Liver (tissue), 9 donors: Measurements from ENCODE around the gene CDC42BPB. TPM values are rescaled to one million over a fixed set of nuclear protein-coding genes. Genes with fewer than 3 reads are reported as not detected.

Experiments used
- DNase-seq: peaks from one replicate; pipeline ENCODE4 v3.0.0-alpha.2; 2017; ENCODE audit warnings: low spot score
- H3K27ac ChIP-seq, 2 donors: one replicate each; pipeline ENCODE4 v1.7.0; 2013; ENCODE audit warnings: inconsistent platforms in 2 of 2, low read length in 2 of 2, control low read depth in 1 of 2, low read depth in 1 of 2, mild to moderate bottlenecking in 1 of 2
- H3K27me3 ChIP-seq, 4 donors: one replicate each; pipeline versions ENCODE4 v1.6.1 to v1.7.0; 2013; ENCODE audit warnings: low read length in 3 of 4, inconsistent platforms in 1 of 4, mild to moderate bottlenecking in 1 of 4, moderate library complexity in 1 of 4; ENCODE audit not compliant: control insufficient read depth in 4 of 4, insufficient read depth in 4 of 4
- H3K36me3 ChIP-seq, 4 donors: one replicate each; pipeline versions ENCODE4 v1.6.1 to v1.7.0; 2013; ENCODE audit warnings: low read length in 3 of 4, mild to moderate bottlenecking in 3 of 4, low read depth in 1 of 4, moderate library complexity in 1 of 4; ENCODE audit not compliant: control insufficient read depth in 4 of 4, insufficient read depth in 3 of 4
- H3K4me1 ChIP-seq, 4 donors: one replicate each; pipeline versions ENCODE4 v1.6.1 to v1.7.0; 2013; ENCODE audit warnings: low read length in 3 of 4, mild to moderate bottlenecking in 3 of 4, moderate library complexity in 1 of 4; ENCODE audit not compliant: control insufficient read depth in 4 of 4, insufficient read depth in 4 of 4
- H3K4me3 ChIP-seq, 3 donors: one replicate each; pipeline versions ENCODE4 v1.6.1 to v1.7.0; 2013; ENCODE audit warnings: low read length in 3 of 3, control low read depth in 1 of 3, low read depth in 1 of 3, mild to moderate bottlenecking in 1 of 3
- H3K9ac ChIP-seq, 2 donors: one replicate each; pipeline ENCODE4 v1.7.0; 2013; ENCODE audit warnings: low read length in 2 of 2, mild to moderate bottlenecking in 2 of 2, moderate library complexity in 2 of 2, control low read depth in 1 of 2, low read depth in 1 of 2
- H3K9me3 ChIP-seq, 4 donors: one replicate each; pipeline versions ENCODE4 v1.6.1 to v1.7.0; 2013; ENCODE audit warnings: low read length in 3 of 4; ENCODE audit not compliant: control insufficient read depth in 4 of 4
- ATF3 ChIP-seq: IDR thresholded peaks from 2 replicates; pipeline ENCODE4 v1.6.1; 2016; ENCODE audit warnings: antibody characterized with exemption
- CTCF ChIP-seq: fragments of 150-350 bp; IDR thresholded peaks from 2 replicates; pipeline ENCODE4 v1.5.1; 2017; ENCODE audit warnings: improper control_type of control experiment, low read depth, low read length; ENCODE audit not compliant: missing input control
- JUND ChIP-seq, 2 donors: IDR thresholded peaks; 2 replicates each; pipeline ENCODE4 v1.6.1; 2016; ENCODE audit warnings: antibody characterized with exemption in 2 of 2
- NR2F2 ChIP-seq: IDR thresholded peaks from 2 replicates; pipeline ENCODE4 v1.6.1; 2016; ENCODE audit warnings: antibody characterized with exemption
- RAD21 ChIP-seq, 2 donors: IDR thresholded peaks; 2 replicates each; pipeline ENCODE4 v1.6.1; 2016; ENCODE audit warnings: antibody characterized with exemption in 2 of 2, mild to moderate bottlenecking in 2 of 2
- REST ChIP-seq: IDR thresholded peaks from 2 replicates; pipeline ENCODE4 v1.6.1; 2016; ENCODE audit warnings: antibody characterized with exemption, mild to moderate bottlenecking
- RXRA ChIP-seq, 2 donors: IDR thresholded peaks; 2 replicates each; pipeline ENCODE4 v1.6.1; 2017 to 2018; ENCODE audit warnings: antibody characterized with exemption in 2 of 2, mild to moderate bottlenecking in 1 of 2
- ZBTB33 ChIP-seq: IDR thresholded peaks from 2 replicates; pipeline ENCODE4 v1.6.1; 2016; ENCODE audit warnings: antibody characterized with exemption
- WGBS: extraction: QIAGEN DNeasy Blood & Tissue Kit; methylation state at CpG from one replicate; pipeline ENCODE4 v1.1.7; 2013; 5-methylcytosine and 5-hydroxymethylcytosine counted together
- polyA plus RNA-seq, 2 donors: library from polyadenylated mRNA; stranded (reverse) in 1 of 2; unstranded in 1 of 2; fragments of 200-250 nt in 1 of 2; fragments of >200 nt in 1 of 2; fragmentation: Nextera tagmentation in 1 of 2; extraction: Ambion mirVana in 1 of 2; gene quantifications; one replicate each; pipeline versions ENCODE4 v1.2.1 to v1.2.3, GENCODE V29; 2013 to 2015
- total RNA-seq, 2 donors: library from RNA; depleted of rRNA; stranded (reverse); fragments of >200 nt; gene quantifications; one replicate each; pipeline ENCODE4 v1.2.3, GENCODE V29; 2014
- donor health status: healthy.
- donor health status: healthy.
- donor health status: healthy.
- donor health status: healthy.
- donor health status: healthy.

CDC42BPB gene
- total and polyA plus RNA-seq, 4 donors = 4.1 to 78.7 (median 29.7) TPM

GRCh38 chr14:103031956-103032355, 25.4 kb downstream of the CDC42BPB start:
- no peaks in the 10 kb centered on the region for H3K9me3 ChIP-seq
- H3K4me3 ChIP-seq = no peak overlapping the region
- peaks cover 15 to 41% (median 31%) of the 10 kb centered on the region in 4 donors for H3K4me1 ChIP-seq
- TF ChIP-seq REST (no peak), RAD21 (IDR thresholded peaks at IDR 0.05) (peak; percentile 48 to 62), CTCF (peak; percentile 14)
- no peak for DNase-seq
- no peaks in the 10 kb centered on the region for H3K36me3 ChIP-seq
- WGBS = 43% methylated on average over 9 of the region's 9 CpGs
- H3K27me3 ChIP-seq = no peaks in the 10 kb centered on the region
- H3K9ac ChIP-seq = peak overlapping the region in 1 of 2 donors; percentile 37
- H3K27ac ChIP-seq = peak overlapping the region; percentile 36 to 58

GRCh38 chr14:103031566-103031911, 25.8 kb downstream of the CDC42BPB start:
- Histone ChIP-seq H3K9me3 (no peaks in the 10 kb centered on the region), H3K4me1 (peaks cover 15 to 41% (median 31%) of the 10 kb centered on the region in 4 donors), H3K27me3 (no peaks in the 10 kb centered on the region), H3K4me3 (no peak overlapping the region), H3K27ac (peak overlapping the region; percentile 42 to 57), H3K36me3 (no peaks in the 10 kb centered on the region), H3K9ac (no peak overlapping the region)
- no peak for DNase-seq
- 29% methylated on average over 6 of the region's 6 CpGs for WGBS
- TF ChIP-seq NR2F2 (no peak), JUND (IDR thresholded peaks at IDR 0.05) (no peak), ZBTB33 (no peak), ATF3 (no peak), RXRA (IDR thresholded peaks at IDR 0.05) (no peak)
